ENCODE data around the gene C1orf198. TPM values are rescaled to one million over a fixed set of nuclear protein-coding genes. Genes with fewer than 3 reads are reported as not detected.

Gene C1orf198
- total and polyA plus RNA-seq, 2 of the 8 experiments (the other 6 are each of a cell fraction or from before 2014, with no cell fraction given): 30.6 to 45.0 TPM

DNA sequence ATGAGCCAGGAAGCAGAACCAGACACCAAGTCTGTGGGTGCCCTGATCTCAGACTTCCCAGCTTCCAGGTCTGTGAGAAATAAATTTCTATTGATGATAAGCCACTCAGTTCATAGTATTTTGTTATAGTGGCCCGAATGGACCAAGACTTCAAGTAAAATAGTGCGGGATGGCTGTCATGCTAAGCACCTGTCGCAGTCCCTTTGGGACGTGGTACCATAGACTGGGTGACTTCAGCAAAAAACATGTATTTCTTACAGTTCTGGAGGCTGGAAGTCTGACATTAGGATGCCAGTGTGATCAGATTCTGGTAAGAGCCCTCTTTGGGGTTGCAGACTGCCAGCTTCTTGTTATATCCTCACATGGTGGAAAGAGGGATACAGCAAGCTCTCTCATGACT lies 2.6 kb upstream of the C1orf198 start:
- no peak overlapping the region for H3K18ac ChIP-seq (ENCODE audit: extremely low read depth, low read length)
- H3K9ac ChIP-seq (replicated peaks in 1 of 4; ENCODE audit: extremely low read depth in 1 of 4, low read depth in 3 of 4, low read length in 3 of 4): no peak overlapping the region
- no peak overlapping the region for H3K23ac ChIP-seq (ENCODE audit: insufficient read length)
- H3K23me2 ChIP-seq (ENCODE audit: low read depth, low read length): peaks cover 9% of the 10 kb centered on the region
- no peak overlapping the region for H3K56ac ChIP-seq (replicated peaks; ENCODE audit: insufficient read length, low read depth, low read length)
- H3K79me2 ChIP-seq (ENCODE audit: control insufficient read depth in 1 of 2, insufficient read depth in 2 of 2, low read length in 2 of 2): peaks cover 0 to 19% of the 10 kb centered on the region in 2 experiments; a peak in 2 of 4 replicates
- no peak overlapping the region for H2BK15ac ChIP-seq (ENCODE audit: low read length)
- H3K4me1 ChIP-seq (replicated peaks in 1 of 4; ENCODE audit: control insufficient read depth in 3 of 4, insufficient read depth in 4 of 4, low read length in 3 of 4): peaks cover 2 to 5% (median 3%) of the 10 kb centered on the region in 4 experiments
- no peak overlapping the region; the same call in 1 of the 2 replicates for H4K8ac ChIP-seq (ENCODE audit: extremely low read depth, insufficient read depth, low read length)
- H3K36me3 ChIP-seq (ENCODE audit: control insufficient read depth in 2 of 4, insufficient read depth in 4 of 4, low read length in 3 of 4): no peaks in the 10 kb centered on the region
- no peak for TF ChIP-seq POU5F1 (IDR thresholded peaks at IDR 0.05; ENCODE audit: low read depth, low read length)
- no peak for TF ChIP-seq KDM4A (IDR thresholded peaks at IDR 0.05; ENCODE audit: low read depth, low read length, severe bottlenecking)
- no peak for TF ChIP-seq CBX8 (IDR thresholded peaks at IDR 0.05; ENCODE audit: borderline replicate concordance, low read depth, low read length)
- TF ChIP-seq RNF2 (IDR thresholded peaks at IDR 0.05; ENCODE audit: borderline replicate concordance, low read depth, low read length, missing control alignments, poor library complexity, severe bottlenecking): no peak
- TF ChIP-seq MAFK (IDR thresholded peaks at IDR 0.05; ENCODE audit: low read depth, low read length): no peak
- TF ChIP-seq CHD2 (IDR thresholded peaks at IDR 0.05; ENCODE audit: low read length): no peak
- no peak for TF ChIP-seq KDM5A (IDR thresholded peaks at IDR 0.05; ENCODE audit: low read length)
- H2BK20ac ChIP-seq (ENCODE audit: low read length): no peak overlapping the region
- H2BK5ac ChIP-seq (ENCODE audit: low read depth, low read length): no peak overlapping the region
- H4K91ac ChIP-seq (replicated peaks; ENCODE audit: insufficient read length, low read length): no peak overlapping the region
- POLR2A ChIA-PET (ENCODE audit: partially characterized antibody): interaction anchor here (1.0 kb wide), 1 partner anchor 10 kb away, joined by 3 read pairs; no protein-coding TSS in a partner anchor
- H3K79me1 ChIP-seq (ENCODE audit: low read depth, low read length): no peaks in the 10 kb centered on the region; the same call in 1 of the 2 replicates
- 93% methylated on average over 4 of the region's 4 CpGs; no CpG with 5 or more reads in 1 of the 2 experiments for WGBS, 2 experiments (ENCODE audit: extremely low coverage in 1 of 2, insufficient coverage in 1 of 2, insufficient read length in 1 of 2, insufficient replicate concordance in 2 of 2, low coverage in 1 of 2, low lambda C conversion rate in 2 of 2, missing lambda C conversion rate in 1 of 2)
- H3K14ac ChIP-seq (ENCODE audit: insufficient read length): no peak overlapping the region
- H2BK120ac ChIP-seq (replicated peaks; ENCODE audit: low read depth, low read length): no peak overlapping the region
- no peak overlapping the region for H3K27ac ChIP-seq (ENCODE audit: low read depth, low read length)
- no peaks in the 10 kb centered on the region for H3K9me3 ChIP-seq (ENCODE audit: insufficient read depth in 2 of 2, low read depth in 1 of 2, low read length in 1 of 2)
- H4K5ac ChIP-seq (ENCODE audit: insufficient read length, low read depth, low read length): no peak overlapping the region
- H4K20me1 ChIP-seq (replicated peaks in 1 of 2; ENCODE audit: control insufficient read depth in 1 of 2, insufficient read depth in 2 of 2, low read length in 2 of 2): peaks cover 0 to 5% of the 10 kb centered on the region in 2 experiments
- no peak overlapping the region for H3K4me3 ChIP-seq (ENCODE audit: extremely low read depth in 1 of 4, insufficient read depth in 2 of 4, low read depth in 3 of 4, low read length in 4 of 4)
- H2AFZ ChIP-seq (ENCODE audit: low read length): no peak overlapping the region
- peaks cover 0 to 2% (median 0%) of the 10 kb centered on the region in 4 experiments; a peak in 2 of 7 replicates for H3K27me3 ChIP-seq (replicated peaks in 1 of 4; ENCODE audit: control insufficient read depth in 3 of 4, extremely low read depth in 1 of 4, insufficient read depth in 3 of 4, low read length in 3 of 4)
- H2AK5ac ChIP-seq (ENCODE audit: low read depth, low read length): no peak overlapping the region
- no peak for FAIRE-seq
- H3K4ac ChIP-seq (replicated peaks; ENCODE audit: insufficient read length, low read depth, low read length): no peak overlapping the region
- H3K4me2 ChIP-seq (ENCODE audit: insufficient read depth in 1 of 2, low read depth in 2 of 2, low read length in 2 of 2): no peak overlapping the region
- H2BK12ac ChIP-seq (ENCODE audit: low read depth, low read length): no peak overlapping the region
- CTCF ChIA-PET (ENCODE audit: partially characterized antibody): interaction anchor here (1.5 kb wide), 1 partner anchor 9 kb away, joined by 6 read pairs; no protein-coding TSS in a partner anchor
- DNase-seq (ENCODE audit: low read depth in 1 of 2, low spot score in 2 of 2): no peak
